HL-60/S4 treated with retinoic acid at 250 ng/mL for 4 days and 3 days (cell line): Measurements from ENCODE around the gene CDH23.

Experiments used
- in situ Hi-C: fragments of 300-500 bp; cut with MboI; formaldehyde crosslinking; loops from 2 replicates; pipeline ENCODE4 v1.7.0; 2022; ENCODE audit warnings: low sequenced_read_pairs

Gene CDH23

DNA sequence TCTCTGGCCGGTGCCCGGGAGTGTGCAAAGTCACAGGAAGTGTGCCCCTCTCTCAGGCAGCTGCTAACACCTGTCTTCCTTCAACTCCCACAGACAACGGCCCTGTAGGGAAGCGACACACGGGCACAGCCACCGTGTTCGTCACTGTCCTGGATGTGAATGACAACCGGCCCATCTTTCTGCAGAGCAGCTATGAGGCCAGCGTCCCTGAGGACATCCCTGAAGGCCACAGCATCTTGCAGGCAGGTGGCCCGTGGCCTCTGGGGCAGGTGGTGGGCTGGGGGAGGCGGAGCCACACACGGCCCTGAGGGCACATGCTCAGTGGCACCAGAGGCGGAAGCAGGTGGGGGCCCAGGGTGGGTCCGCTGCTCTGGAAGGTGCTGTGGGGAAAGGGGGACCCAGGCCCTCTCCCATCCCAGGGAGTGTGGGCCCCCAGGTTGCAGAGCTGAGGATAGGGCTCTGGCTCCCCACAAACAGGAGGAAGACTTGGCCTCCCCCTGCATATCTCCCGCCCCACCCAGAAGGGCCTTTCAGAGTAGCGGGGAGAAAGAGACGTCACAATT is 315.9 kb downstream of the CDH23 start:
- in situ Hi-C loops: loop anchor here (25.0 kb wide), 1 partner anchor 400 kb away; the partner anchor contains the start of gene SLC29A3

DNA sequence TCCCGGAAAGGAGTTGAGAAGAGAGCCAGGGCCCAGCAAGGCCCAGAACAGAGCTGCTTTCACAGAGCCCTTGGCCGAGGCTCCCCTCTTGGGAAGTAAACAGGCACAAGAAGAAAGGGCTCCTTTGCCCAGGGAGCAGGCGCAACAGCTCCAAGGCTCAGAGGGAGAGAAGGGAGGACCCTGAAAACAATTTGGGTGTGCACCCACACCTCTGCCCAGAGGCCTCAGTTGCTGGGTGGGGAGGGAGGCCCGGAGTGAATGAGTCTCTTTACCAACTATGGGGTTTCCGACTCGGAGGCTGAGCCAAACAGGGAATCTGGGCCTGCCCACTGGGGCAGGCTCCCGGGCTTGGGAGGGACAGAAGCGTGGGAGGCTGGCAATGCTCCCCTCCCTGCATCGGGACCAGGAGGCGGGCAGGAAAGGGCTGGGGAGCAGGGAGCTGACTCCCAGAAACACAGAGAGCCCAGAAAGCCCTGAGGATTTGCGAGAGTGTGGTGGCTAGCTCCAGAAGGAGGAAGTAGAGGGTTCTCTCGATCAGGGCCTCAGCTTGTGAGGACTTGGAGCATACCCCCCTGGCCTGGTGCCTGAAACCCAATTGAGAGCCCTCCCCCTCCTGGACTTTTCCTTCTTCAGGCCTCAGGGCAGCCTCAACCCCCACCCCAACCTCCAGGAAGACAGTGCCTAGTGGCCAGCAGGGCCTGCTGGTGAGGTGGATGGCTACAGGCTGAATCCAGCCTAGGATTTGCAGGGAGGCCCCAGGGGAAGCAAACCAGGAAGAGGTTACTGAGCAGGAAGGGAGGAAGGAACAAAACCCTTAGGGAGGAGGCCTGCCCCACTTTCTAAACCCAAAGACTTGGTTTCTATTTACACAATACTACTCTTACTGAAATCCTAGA is 316.7 kb downstream of the CDH23 start:
- in situ Hi-C loops: loop anchor here (25.0 kb wide), 1 partner anchor 401 kb away; the partner anchor contains the start of gene SLC29A3

DNA sequence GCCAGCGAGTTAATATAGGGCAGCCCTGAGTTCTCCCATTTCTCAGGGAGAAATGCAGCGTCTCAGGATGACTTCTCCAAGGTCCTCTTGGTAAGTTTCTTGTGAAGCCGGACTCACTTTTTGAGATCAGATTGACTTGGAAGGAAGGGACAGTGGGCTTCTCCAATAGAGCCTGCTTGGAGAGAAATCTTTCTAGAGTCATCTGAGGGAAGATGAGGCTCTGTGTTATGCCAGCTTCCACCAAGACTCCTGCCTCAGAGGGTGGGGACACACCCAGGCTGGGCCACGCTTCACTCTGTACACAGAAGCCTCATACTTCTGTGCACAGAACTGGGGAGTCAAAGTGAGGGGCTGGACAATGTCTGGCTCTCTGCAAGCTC is 317.3 kb downstream of the CDH23 start:
- in situ Hi-C loops: loop anchor here (25.0 kb wide), 1 partner anchor 402 kb away; the partner anchor contains the start of gene SLC29A3

DNA sequence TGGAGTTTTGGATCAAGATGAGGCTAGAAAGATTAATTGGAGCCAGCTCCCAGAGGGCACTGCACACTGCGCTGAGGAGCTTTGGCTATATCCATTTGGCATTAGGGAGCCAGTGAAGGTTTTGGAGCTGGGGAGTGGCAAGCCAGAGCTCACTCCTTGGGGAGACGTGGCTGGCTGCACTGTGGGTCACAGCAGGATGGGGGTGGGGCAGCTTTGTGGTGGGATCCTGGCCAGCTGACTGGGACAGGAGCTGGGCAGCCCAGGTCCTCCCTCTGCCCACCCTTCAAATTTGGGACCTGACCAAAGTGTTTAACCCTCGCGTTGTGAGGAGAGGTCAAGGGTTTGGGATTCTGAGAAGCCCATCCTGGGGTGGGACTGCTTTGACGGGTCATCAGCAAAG is 317.9 kb downstream of the CDH23 start:
- in situ Hi-C loops: loop anchor here (25.0 kb wide), 1 partner anchor 402 kb away; the partner anchor contains the start of gene SLC29A3

DNA sequence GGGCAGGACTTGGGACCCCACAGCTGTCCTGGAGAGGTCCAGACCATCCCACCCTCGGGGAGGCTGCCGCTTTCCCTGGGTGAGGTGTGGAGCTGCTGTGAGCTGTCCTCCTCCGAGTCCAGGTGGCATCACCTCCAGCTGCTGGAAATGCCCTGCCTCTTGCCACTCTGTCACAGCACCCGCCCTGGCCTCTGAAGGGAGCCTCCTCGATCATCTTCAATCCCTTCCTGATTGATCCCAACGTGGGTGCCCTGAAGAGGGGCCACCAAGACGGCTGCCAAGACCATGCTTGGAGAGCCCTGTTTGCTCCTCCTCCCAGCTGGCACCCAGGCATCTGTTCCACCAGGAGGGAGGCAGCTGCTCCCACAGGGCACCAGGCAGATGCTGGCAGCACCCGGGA is 318.3 kb downstream of the CDH23 start:
- in situ Hi-C loops: loop anchor here (25.0 kb wide), 1 partner anchor 403 kb away; the partner anchor contains the start of gene SLC29A3

DNA sequence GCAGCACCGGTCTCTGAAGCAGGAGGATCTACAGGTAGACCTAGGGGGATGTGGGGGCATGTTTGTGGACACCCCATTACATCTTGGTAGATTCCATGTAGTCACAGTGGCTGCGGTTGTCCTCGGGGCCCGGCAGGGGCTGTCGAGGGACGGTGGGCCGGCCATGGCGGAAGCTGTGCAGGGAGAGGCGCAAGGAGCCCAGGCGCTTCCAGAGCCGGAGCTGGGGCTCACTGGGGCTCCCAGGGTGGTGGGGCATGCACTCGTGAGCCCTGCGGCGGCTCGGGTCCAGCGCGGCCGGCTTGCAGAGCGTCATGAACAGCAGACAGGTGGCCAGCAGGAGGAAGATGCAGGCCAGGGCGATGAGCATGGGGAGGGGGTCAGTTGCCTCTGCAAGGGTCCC is 319.1 kb downstream of the CDH23 start:
- in situ Hi-C loops: loop anchor here (25.0 kb wide), 1 partner anchor 404 kb away; the partner anchor contains the start of gene SLC29A3

DNA sequence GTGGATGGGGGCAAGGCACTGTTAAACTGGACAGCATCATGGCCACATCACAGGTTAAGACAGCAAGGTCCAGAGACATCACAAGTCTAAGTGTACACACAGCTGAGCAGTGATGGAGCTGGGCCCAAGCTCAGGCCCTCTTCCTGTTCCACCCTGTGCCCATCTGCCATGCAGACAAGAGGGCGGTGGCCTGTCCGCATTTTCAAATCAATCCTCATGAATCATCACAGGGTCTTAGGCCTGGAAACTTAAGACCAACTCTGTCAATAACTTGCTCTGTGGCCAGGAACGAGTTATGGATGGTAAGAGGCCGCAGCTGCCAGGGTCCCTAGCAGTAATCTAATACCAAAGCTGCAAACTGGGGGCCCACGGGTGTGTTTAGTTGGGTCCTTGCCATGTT is 319.7 kb downstream of the CDH23 start:
- in situ Hi-C loops: loop anchor here (25.0 kb wide), 1 partner anchor 404 kb away; the partner anchor contains the start of gene SLC29A3

DNA sequence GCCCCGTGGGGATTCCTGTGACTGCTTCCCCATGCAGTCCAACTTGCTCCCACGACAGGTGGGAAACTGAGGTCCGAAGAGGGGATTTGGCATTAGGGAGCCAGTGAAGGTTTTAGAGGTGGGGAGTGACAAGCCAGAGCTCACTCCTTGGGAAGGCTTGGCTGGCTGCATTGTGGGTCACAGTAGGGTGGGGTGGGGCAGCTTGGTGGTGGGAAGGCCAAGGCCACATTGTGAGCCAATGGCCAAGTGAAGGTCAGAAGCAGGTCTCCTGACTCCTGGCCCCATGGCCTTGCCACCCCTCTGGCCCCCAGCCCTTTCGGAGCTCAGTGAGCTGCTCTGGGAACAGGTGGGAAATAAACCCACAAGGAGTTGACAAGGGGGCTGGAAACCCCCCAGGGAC is 320.3 kb downstream of the CDH23 start:
- in situ Hi-C loops: loop anchor here (25.0 kb wide), 1 partner anchor 405 kb away; the partner anchor contains the start of gene SLC29A3

DNA sequence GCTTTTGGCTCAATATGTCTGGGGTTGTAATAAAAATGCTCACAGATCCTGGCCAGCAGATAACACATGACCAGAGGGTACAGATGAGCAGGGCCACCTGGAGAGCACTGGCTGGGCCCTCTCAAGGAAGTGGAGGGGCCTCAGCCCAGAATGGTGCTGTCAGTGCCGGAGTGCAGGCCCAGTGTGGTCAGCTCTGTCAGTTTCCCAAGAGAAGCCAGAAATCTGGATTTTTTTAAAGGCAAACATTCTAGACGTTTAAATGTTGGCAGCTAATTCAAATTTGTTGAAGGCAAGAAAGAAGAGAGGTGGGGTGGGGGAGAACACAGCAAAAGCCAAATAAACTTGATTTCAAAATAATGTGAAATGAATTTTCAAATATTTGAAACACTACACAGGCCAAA is 320.8 kb downstream of the CDH23 start:
- in situ Hi-C loops: loop anchor here (25.0 kb wide), 1 partner anchor 405 kb away; the partner anchor contains the start of gene SLC29A3

DNA sequence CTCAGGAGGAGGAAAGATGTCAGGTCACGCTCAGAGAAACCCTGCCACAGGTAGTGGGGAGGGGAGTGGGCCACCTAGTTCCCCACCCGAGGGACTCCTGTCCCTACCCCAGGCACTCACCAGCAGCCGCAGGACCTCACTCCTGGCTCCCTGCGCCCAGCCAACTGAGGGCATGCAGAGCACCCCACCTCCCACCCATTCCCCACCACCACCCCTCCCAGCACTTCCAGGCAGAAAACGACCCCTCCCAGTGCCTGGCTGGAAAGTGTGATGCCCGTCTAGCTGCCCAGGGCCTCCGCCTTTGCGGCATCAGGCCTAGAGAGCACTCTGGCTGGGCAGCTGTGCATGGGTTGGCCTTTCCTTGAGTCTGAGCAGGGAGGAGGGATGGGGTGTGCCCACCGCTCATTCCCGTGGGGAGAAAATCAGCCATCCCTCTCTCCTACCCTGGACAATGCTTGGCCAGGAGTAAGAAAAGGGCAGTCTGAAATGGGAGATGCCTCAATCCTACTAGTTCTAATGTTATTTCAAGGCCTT is 321.5 kb downstream of the CDH23 start:
- in situ Hi-C loops: loop anchor here (25.0 kb wide), 1 partner anchor 406 kb away; the partner anchor contains the start of gene SLC29A3

DNA sequence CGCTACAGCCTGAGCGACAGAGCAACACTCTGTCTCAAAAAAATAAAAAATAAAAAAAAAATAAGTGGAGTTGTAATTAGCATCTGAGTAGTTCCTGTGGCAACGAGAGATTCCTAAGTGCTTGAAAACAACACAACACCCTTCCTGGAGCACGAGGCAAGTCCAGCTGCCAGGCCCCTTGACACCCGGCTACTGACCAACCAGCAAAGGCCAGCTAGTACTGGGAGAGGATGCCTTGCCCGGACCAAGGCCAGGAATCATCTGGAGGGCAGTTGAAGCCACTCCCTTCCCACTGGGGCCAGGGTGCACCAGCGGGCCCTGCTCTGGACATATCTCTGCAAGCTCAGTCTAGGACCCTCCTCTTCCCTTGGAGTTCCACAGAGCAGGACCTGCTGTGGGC is 322.3 kb downstream of the CDH23 start:
- in situ Hi-C loops: loop anchor here (25.0 kb wide), 1 partner anchor 407 kb away; the partner anchor contains the start of gene SLC29A3

DNA sequence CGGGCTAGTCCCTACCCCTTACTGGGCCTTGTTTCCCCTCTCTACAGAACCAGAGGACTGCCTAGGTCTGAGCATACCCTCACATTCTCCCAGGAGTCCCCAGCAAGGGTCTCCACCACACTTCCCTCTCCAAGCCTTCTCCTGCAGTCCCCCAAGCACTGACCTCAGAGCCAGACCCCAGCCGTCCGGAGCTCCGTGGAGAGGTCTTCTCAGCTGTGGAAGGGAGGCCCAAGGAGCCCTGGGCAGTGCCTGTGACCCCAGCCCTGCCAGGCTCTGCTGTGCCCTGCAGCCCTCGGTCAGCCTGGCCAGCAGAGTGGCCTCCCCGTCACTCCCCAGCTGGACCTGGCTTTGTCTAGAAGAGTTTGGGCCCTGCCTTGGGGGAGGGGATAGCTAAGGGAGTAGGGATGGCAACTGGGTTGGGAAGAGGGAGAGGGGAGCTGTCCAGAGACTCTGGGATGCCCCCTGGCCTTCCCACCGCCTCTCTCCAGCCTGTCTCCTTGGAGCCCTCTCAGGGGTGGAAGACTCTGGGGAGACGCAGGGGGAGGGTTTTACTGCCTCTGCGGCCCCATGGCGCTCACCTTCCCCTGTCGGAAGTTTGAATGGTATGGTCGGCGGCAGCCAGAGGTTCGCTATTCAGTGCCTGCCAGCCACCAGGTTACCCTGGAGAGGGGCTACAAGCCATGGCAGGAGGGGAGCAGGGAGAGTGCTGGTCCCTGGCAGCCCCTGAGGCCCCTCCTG is 322.9 kb downstream of the CDH23 start, which contains the start of gene C10orf105:
TSS of gene C10orf105 (minus strand) at position 315 of the 738 bp plus-strand sequence. CDS start 3,441 bp downstream, outside the sequence.
- in situ Hi-C loops: loop anchor here (25.0 kb wide), 1 partner anchor 407 kb away; the partner anchor contains the start of gene SLC29A3

DNA sequence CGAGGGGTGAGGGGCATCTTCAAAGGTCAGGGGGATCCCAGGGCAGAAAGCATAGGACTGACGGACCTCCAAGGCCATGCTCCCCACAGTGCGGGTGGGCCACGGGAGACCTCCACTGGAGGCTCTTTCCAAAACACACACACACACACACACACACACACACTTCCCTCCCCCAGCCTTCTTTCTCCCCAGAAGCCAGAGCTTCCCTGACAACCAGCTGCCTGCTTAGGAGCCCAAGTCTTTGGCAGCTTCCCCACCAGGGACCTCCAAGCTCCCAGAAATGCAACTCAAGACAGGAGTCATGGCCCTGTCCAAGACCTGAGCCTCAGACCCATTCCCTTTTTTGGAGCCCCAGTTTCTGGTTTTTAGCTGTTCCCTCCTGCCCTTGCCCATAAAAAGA is 323.6 kb downstream of the CDH23 start:
- in situ Hi-C loops: loop anchor here (25.0 kb wide), 1 partner anchor 408 kb away; the partner anchor contains the start of gene SLC29A3

DNA sequence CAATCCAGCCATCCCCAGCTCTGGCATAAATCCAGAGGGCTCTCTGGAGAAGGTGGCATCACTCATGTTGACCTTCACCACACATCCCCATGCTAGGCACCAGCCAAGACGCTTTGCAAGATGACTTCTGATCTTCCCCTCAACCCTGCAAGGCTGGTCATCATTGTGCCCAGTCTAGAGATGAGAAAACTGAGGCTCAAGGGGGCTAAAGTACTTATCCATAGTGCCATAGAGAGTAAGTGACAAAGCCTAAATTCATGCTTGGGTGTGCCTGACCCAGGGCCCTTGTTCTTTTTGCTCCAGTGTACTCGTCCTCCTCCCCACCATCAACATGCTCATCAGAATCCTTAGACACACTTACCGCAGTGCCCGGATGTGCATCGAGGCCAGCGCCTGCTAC is 324.6 kb downstream of the CDH23 start:
- in situ Hi-C loops: loop anchor here (25.0 kb wide), 1 partner anchor 409 kb away; the partner anchor contains the start of gene SLC29A3

DNA sequence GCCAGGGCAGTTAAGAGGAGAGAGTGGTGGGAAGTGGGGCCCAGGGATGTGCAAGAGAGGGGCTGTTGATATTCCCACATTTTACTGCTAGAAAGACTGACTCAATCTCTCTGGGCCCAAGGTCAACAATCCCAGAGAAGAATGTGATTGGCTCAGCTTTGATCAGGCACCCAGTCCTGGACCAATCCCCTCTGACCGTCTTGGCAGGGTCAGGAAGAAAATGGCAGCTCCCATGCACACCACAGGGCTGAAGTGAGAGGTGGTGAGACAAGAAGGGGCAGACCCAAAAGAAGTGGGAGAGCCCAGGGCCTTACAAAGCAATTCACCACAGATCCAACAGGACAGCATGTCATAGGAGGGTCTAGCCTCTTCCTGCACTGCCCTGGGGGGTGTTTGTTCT is 326.1 kb downstream of the CDH23 start:
- in situ Hi-C loops: loop anchor here (25.0 kb wide), 1 partner anchor 411 kb away; the partner anchor contains the start of gene SLC29A3

DNA sequence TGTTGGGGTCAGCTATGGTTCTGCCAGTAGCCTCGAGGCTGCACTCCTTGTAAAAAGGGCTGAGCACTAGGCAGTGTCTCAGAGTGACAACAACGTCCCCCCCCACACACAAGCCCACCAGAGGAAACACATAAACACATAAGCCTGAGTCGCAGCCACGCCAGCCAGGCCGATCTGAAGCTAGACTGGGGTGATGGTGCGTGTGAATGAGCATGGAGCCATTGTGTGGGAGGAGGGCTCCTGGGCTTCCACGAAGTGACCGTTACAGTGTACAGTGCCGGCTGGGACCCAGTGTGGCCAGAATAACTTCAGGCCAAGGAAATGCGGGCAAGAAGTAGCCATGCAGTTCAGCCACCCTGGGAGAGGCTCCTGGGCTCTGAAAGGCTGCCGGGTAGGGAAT is 326.6 kb downstream of the CDH23 start:
- in situ Hi-C loops: loop anchor here (25.0 kb wide), 1 partner anchor 411 kb away; the partner anchor contains the start of gene SLC29A3

DNA sequence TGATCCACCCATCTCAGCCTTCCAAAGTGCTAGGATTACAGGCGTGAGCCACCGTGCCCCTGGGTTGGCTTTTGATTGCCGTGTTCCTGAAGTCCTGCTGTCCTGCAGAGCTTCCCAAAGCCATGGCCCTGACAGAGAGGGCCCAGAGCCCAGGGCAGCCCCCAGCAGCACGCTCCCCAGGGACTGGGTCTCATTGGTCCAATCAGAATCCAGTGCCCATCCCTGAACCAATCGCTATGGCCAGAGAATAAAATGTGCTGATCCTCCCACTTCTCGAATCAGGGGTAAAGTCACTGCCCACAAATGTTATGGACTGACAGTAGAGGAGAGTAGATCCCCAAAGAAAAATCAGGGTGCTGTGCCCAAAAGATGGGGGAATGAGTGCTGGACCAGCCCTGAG is 327.8 kb downstream of the CDH23 start:
- in situ Hi-C loops: loop anchor here (25.0 kb wide), 1 partner anchor 412 kb away; the partner anchor contains the start of gene SLC29A3

DNA sequence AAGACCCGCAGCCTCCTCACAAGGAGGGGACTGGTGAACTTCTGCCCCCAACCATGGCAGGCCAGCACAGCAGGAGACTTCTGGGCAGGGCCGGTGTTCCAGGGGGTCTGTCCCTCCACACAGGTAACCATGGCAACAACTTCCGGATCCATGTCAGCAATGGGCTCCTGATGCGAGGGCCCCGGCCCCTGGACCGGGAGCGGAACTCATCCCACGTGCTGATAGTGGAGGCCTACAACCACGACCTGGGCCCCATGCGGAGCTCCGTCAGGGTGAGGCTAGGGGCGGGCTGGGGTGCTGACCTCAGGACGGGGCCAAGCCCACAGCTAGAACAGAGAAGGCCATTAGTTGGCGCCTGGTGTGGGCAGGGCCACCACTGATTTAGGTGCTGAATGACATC is 328.5 kb downstream of the CDH23 start:
- in situ Hi-C loops: no loop called here

DNA sequence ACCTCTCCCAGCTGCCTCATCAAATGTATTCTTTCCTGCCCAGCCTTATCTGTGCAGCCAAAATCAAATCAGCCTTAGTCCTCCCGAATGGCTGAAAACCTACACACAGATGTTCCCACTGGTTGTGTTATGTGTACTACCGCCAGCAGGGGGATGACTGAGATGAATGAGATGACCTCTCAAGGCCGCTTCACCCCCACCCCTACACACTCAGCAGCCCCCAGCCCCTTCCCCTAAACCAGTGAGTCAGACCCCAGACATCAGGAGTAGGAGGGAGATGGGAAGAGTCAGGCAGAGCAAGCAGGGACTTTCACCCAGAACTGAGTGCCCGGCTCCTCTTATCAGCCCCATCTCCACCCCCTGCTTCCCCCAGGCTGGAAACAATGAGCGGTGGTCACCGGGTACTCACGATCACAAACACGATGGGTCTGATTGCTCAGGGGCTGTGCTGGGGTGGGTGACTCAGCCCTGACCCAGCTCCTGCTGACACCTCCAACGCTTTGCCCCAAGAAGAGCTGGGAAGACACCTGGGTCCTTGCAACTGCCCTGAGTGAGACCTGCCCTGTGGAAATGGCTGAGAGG is 329.4 kb downstream of the CDH23 start:
- in situ Hi-C loops: no loop called here
